K562 (cell line): ENCODE data around the gene MARCHF9. TPM values are rescaled to one million over a fixed set of nuclear protein-coding genes. Genes with fewer than 3 reads are reported as not detected.

Source experiments
- BCOR ChIP-seq: fragments of 450-650 bp; IDR thresholded peaks from 2 replicates; pipeline ENCODE4 v1.6.1; 2016
- EWSR1 ChIP-seq: fragments of 450-650 bp; IDR thresholded peaks from 2 replicates; pipeline ENCODE4 v1.6.1; 2018; ENCODE audit warnings: borderline replicate concordance, mild to moderate bottlenecking, low read depth, moderate library complexity; ENCODE audit not compliant: partially characterized antibody
- GABPA ChIP-seq: fragments of 200-800 bp; sonication (Bioruptor generic); conservative IDR thresholded peaks from 2 replicates; pipeline ENCODE4 v1.6.1; 2016; ENCODE audit warnings: low read depth, missing genetic modification characterization, missing compliant biosample characterization
- POLR2B ChIP-seq: fragments of 450-650 bp; IDR thresholded peaks from 2 replicates; pipeline ENCODE4 v1.6.1; 2018; ENCODE audit warnings: low read depth; ENCODE audit not compliant: partially characterized antibody
- SMARCB1 ChIP-seq: IDR thresholded peaks from 2 replicates; pipeline ENCODE4 v1.6.1; 2011; ENCODE audit warnings: improper control_type of control experiment, low read depth; ENCODE audit not compliant: insufficient read length
- SMARCC2 ChIP-seq: fragments of 450-650 bp; IDR thresholded peaks from 2 replicates; pipeline ENCODE4 v1.6.1; 2017; ENCODE audit warnings: antibody characterized with exemption, moderate library complexity, mild to moderate bottlenecking, low read depth
- ZNF224 ChIP-seq: sonication (generic); formaldehyde crosslinking; IDR thresholded peaks from 2 replicates; pipeline ENCODE4 v1.8.0; 2022; ENCODE audit warnings: mild to moderate bottlenecking, missing genetic modification reagents
- ZNF561 ChIP-seq: fragments of 450-650 bp; formaldehyde crosslinking; conservative IDR thresholded peaks from 2 replicates; pipeline ENCODE4 v1.4.0; 2020; ENCODE audit warnings: mild to moderate bottlenecking, moderate library complexity
- polyA plus RNA-seq, 8 experiments: library from polyadenylated mRNA; depleted of rRNA in 4 of 8; stranded (reverse) in 5 of 8; unstranded in 3 of 8; fragments of >200 nt; fragmentation: Nextera tagmentation in 2 of 8; fragmentation: Illumina TruSeq in 1 of 8; extraction: Ambion mirVana in 2 of 8; extraction: Trizol in 1 of 8; gene quantifications; 2 replicates each; pipeline versions ENCODE4 v1.2.1 to v1.2.3, GENCODE V29; 2011 to 2014; ENCODE audit warnings: inconsistent platforms in 1 of 8, missing spikeins in 1 of 8
- total RNA-seq, 7 experiments: library from RNA; depleted of rRNA in 6 of 7; stranded (reverse); fragments of >200 nt in 6 of 7; fragmentation: Illumina TruSeq in 2 of 7; extraction: Trizol in 2 of 7; gene quantifications; 2 replicates each; pipeline versions ENCODE4 v1.2.1 to v1.2.3, GENCODE V29; 2011 to 2021; ENCODE audit warnings: low replicate concordance in 1 of 7
- TF ChIP-seq, protein P1 (sequence below): sonication (generic); formaldehyde crosslinking; IDR thresholded peaks from 2 replicates; pipeline ENCODE4 v1.8.0; 2023; ENCODE audit warnings: missing genetic modification reagents, mild to moderate bottlenecking, borderline replicate concordance
- TF ChIP-seq, protein P2 (sequence below): sonication (generic); formaldehyde crosslinking; IDR thresholded peaks from 2 replicates; pipeline ENCODE4 v1.8.1; 2023; ENCODE audit warnings: mild to moderate bottlenecking, missing genetic modification reagents
- TF ChIP-seq, protein P3 (sequence below): fragments of 450-650 bp; conservative IDR thresholded peaks from 2 replicates; pipeline ENCODE4 v1.6.1; 2016; ENCODE audit warnings: missing genetic modification characterization, low read depth, mild to moderate bottlenecking, missing compliant biosample characterization, moderate library complexity
- TF ChIP-seq, protein P4 (sequence below): fragments of 250-450 bp; sonication (Bioruptor Pico); IDR thresholded peaks from 2 replicates; pipeline ENCODE4 v1.4.0; 2020; ENCODE audit warnings: borderline replicate concordance
- TF ChIP-seq, protein P5 (sequence below): fragments of 250-450 bp; sonication (Bioruptor Pico); IDR thresholded peaks from 2 replicates; pipeline ENCODE4 v1.5.0; 2022; ENCODE audit warnings: mild to moderate bottlenecking

MARCHF9 gene
- total and polyA plus RNA-seq, 9 of the 15 experiments (the other 6 are each of a cell fraction or from before 2014, with no cell fraction given), result 0.80 to 12.4 (median 6.2) TPM

DNA sequence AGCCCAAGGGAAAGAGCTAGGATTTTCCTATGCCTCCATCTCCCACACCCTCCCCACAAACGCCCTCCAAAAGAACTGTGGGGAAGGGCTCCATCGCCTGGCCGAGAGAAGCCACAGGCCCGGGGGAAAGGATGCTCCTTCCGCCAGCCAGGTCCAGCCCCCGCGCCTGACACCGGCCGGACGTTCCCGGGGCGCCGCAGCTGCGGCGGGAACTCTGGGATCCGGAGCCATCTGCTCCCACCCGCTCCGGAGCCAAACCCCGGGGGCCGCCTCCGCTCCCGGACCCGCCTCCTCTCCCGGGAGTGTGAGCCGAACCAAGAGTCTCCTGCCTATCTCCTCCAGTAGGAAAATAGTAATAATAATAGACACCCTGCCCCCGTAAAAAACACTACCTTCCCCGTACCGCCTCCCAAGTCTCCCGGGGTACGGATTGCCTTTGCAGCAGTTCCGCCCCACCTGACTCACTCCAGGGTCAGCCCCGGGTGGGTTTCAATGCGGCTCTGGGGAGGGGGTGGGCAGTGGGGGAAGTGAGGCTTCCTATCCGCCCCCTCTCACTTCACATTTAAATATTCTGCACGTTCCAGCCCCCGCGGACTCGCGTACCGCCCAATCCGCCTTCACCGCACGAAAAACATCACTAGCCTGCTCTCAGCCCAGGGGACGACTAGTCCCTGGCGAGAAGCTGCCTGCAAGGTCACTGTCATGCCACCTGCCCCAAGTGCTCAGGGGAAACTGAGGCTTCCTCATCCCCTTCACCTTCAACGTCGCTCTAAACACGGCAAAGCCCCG is 18.8 kb upstream of the MARCHF9 start (continued):
- TF ChIP-seq, protein P1, sequence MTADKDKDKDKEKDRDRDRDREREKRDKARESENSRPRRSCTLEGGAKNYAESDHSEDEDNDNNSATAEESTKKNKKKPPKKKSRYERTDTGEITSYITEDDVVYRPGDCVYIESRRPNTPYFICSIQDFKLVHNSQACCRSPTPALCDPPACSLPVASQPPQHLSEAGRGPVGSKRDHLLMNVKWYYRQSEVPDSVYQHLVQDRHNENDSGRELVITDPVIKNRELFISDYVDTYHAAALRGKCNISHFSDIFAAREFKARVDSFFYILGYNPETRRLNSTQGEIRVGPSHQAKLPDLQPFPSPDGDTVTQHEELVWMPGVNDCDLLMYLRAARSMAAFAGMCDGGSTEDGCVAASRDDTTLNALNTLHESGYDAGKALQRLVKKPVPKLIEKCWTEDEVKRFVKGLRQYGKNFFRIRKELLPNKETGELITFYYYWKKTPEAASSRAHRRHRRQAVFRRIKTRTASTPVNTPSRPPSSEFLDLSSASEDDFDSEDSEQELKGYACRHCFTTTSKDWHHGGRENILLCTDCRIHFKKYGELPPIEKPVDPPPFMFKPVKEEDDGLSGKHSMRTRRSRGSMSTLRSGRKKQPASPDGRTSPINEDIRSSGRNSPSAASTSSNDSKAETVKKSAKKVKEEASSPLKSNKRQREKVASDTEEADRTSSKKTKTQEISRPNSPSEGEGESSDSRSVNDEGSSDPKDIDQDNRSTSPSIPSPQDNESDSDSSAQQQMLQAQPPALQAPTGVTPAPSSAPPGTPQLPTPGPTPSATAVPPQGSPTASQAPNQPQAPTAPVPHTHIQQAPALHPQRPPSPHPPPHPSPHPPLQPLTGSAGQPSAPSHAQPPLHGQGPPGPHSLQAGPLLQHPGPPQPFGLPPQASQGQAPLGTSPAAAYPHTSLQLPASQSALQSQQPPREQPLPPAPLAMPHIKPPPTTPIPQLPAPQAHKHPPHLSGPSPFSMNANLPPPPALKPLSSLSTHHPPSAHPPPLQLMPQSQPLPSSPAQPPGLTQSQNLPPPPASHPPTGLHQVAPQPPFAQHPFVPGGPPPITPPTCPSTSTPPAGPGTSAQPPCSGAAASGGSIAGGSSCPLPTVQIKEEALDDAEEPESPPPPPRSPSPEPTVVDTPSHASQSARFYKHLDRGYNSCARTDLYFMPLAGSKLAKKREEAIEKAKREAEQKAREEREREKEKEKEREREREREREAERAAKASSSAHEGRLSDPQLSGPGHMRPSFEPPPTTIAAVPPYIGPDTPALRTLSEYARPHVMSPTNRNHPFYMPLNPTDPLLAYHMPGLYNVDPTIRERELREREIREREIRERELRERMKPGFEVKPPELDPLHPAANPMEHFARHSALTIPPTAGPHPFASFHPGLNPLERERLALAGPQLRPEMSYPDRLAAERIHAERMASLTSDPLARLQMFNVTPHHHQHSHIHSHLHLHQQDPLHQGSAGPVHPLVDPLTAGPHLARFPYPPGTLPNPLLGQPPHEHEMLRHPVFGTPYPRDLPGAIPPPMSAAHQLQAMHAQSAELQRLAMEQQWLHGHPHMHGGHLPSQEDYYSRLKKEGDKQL (CRISPR knock-in tag), result no peak
- TF ChIP-seq, protein P2, sequence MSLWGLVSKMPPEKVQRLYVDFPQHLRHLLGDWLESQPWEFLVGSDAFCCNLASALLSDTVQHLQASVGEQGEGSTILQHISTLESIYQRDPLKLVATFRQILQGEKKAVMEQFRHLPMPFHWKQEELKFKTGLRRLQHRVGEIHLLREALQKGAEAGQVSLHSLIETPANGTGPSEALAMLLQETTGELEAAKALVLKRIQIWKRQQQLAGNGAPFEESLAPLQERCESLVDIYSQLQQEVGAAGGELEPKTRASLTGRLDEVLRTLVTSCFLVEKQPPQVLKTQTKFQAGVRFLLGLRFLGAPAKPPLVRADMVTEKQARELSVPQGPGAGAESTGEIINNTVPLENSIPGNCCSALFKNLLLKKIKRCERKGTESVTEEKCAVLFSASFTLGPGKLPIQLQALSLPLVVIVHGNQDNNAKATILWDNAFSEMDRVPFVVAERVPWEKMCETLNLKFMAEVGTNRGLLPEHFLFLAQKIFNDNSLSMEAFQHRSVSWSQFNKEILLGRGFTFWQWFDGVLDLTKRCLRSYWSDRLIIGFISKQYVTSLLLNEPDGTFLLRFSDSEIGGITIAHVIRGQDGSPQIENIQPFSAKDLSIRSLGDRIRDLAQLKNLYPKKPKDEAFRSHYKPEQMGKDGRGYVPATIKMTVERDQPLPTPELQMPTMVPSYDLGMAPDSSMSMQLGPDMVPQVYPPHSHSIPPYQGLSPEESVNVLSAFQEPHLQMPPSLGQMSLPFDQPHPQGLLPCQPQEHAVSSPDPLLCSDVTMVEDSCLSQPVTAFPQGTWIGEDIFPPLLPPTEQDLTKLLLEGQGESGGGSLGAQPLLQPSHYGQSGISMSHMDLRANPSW (CRISPR knock-in tag), result no peak
- TF ChIP-seq, protein P3, sequence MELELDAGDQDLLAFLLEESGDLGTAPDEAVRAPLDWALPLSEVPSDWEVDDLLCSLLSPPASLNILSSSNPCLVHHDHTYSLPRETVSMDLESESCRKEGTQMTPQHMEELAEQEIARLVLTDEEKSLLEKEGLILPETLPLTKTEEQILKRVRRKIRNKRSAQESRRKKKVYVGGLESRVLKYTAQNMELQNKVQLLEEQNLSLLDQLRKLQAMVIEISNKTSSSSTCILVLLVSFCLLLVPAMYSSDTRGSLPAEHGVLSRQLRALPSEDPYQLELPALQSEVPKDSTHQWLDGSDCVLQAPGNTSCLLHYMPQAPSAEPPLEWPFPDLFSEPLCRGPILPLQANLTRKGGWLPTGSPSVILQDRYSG (tag), result no peak
- no peak for TF ChIP-seq SMARCC2
- no peak for TF ChIP-seq ZNF561 (CRISPR knock-in tag)
- TF ChIP-seq, protein P4, sequence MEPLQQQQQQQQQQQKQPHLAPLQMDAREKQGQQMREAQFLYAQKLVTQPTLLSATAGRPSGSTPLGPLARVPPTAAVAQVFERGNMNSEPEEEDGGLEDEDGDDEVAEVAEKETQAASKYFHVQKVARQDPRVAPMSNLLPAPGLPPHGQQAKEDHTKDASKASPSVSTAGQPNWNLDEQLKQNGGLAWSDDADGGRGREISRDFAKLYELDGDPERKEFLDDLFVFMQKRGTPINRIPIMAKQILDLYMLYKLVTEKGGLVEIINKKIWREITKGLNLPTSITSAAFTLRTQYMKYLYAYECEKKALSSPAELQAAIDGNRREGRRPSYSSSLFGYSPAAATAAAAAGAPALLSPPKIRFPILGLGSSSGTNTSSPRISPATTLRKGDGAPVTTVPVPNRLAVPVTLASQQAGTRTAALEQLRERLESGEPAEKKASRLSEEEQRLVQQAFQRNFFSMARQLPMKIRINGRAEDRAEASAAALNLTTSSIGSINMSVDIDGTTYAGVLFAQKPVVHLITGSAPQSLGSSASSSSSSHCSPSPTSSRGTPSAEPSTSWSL (CRISPR knock-in tag), result no peak
- TF ChIP-seq, protein P5, sequence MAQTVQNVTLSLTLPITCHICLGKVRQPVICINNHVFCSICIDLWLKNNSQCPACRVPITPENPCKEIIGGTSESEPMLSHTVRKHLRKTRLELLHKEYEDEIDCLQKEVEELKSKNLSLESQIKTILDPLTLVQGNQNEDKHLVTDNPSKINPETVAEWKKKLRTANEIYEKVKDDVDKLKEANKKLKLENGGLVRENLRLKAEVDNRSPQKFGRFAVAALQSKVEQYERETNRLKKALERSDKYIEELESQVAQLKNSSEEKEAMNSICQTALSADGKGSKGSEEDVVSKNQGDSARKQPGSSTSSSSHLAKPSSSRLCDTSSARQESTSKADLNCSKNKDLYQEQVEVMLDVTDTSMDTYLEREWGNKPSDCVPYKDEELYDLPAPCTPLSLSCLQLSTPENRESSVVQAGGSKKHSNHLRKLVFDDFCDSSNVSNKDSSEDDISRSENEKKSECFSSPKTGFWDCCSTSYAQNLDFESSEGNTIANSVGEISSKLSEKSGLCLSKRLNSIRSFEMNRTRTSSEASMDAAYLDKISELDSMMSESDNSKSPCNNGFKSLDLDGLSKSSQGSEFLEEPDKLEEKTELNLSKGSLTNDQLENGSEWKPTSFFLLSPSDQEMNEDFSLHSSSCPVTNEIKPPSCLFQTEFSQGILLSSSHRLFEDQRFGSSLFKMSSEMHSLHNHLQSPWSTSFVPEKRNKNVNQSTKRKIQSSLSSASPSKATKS (CRISPR knock-in tag), result no peak
- TF ChIP-seq GABPA, result peak; percentile 53; the same call in 1 of the 2 replicates
- no peak for TF ChIP-seq ZNF224 (CRISPR knock-in tag)
- TF ChIP-seq SMARCB1, result no peak
- TF ChIP-seq BCOR, result no peak
- TF ChIP-seq EWSR1, result no peak
- no peak for TF ChIP-seq POLR2B
